Thoracic aorta (tissue), 2 donors: ENCODE data around the gene KCNJ15. TPM values are rescaled to one million over a fixed set of nuclear protein-coding genes. Genes with fewer than 3 reads are reported as not detected.

ENCODE experiments used
- ATAC-seq: fragments of 150-250 bp; one replicate; pipeline ENCODE4 v1.8.0; 2017; ENCODE audit warnings: low read depth; ENCODE audit not compliant: insufficient number of reproducible peaks, low FRiP score
- DNase-seq: peaks from one replicate; pipeline ENCODE4 v3.0.0-alpha.2; 2020; ENCODE audit warnings: low spot score
- H3K27ac ChIP-seq, 2 donors: fragments of 200-600 bp; sonication (generic); 1 replicate in 1 of 2; 2 replicates in 1 of 2; pipeline ENCODE4 v1.5.1; 2016; ENCODE audit warnings: mild to moderate bottlenecking in 2 of 2, moderate library complexity in 2 of 2
- H3K27me3 ChIP-seq: fragments of 200-600 bp; sonication (generic); replicated peaks from 2 replicates; pipeline ENCODE4 v1.6.0; 2016; ENCODE audit warnings: mild to moderate bottlenecking; ENCODE audit not compliant: insufficient read depth
- H3K36me3 ChIP-seq: fragments of 200-600 bp; sonication (generic); one replicate; pipeline ENCODE4 v1.5.1; 2016
- H3K4me1 ChIP-seq, 2 donors: fragments of 200-600 bp; sonication (generic); 1 replicate in 1 of 2; 2 replicates in 1 of 2; pipeline versions ENCODE4 v1.5.1 to v1.6.0; 2016; ENCODE audit warnings: low read depth in 2 of 2, mild to moderate bottlenecking in 1 of 2; ENCODE audit not compliant: control insufficient read depth in 1 of 2
- H3K4me3 ChIP-seq: fragments of 200-600 bp; sonication (generic); 2 replicates; pipeline ENCODE4 v1.5.1; 2016; ENCODE audit warnings: mild to moderate bottlenecking
- H3K9me3 ChIP-seq: fragments of 200-600 bp; sonication (generic); 2 replicates; pipeline ENCODE4 v1.5.1; 2016
- CTCF ChIP-seq: fragments of 200-600 bp; sonication (generic); IDR thresholded peaks from one replicate; pipeline ENCODE4 v1.5.1; 2019; ENCODE audit warnings: antibody characterized with exemption
- total RNA-seq, 2 donors: library from RNA; depleted of rRNA; stranded (reverse); fragments of >200 nt; gene quantifications; one replicate each; pipeline versions ENCODE4 v1.1.0 to v1.2.3, GENCODE V29; 2016

The KCNJ15 gene
- total RNA-seq = 1 to 10 TPM in 1 of 2 donors, under 1 TPM in 1; 0.41 to 1.8 TPM

DNA sequence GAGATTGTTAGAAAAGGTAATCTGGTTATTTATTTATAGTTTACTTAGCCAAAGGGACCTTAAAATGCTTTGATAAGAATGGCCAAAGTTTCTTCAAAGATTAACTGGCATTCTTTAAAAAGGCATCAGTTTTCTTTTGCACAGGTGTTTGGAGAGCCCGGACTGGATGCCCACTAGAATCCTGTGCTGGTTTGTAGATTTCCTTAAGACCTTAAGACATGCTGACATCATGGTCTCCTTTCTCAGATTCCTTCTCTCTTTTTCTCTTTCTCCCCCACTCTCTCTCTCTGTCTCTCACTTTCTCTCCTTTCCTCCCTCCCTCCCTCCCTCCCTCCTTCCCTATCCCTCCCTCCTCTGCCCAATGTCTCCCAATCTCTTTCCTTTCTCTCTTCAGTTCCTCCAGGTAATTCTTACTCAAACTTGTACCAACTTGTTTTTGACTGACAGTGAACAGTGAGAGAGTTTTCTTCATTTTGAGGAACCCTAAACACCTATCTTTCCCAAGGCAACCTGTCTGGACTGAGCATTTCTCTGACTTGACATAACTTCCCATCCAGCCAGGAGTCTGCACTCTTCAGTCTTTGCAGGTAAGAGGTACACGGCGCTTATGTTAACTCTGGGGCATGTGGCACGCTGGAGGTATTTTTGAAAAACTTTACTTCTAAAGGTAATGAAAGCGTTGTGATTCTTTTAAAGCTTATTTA lies at the start of gene KCNJ15:
KCNJ15 (plus strand) TSS at position 393 of the 704 bp plus-strand sequence. CDS start 42,271 bp downstream, outside the sequence.
- H3K4me3 ChIP-seq = no peak within 1 kb of the TSS
- DNase-seq = no peak
- H3K27me3 ChIP-seq = no peaks in the 10 kb centered on the region
- TF ChIP-seq CTCF = no peak
- no peaks in the 10 kb centered on the region for H3K9me3 ChIP-seq
- no peaks in the 10 kb centered on the region for H3K36me3 ChIP-seq
- no peak for ATAC-seq
- H3K4me1 ChIP-seq = peaks cover 10 to 49% of the 10 kb centered on the region in 2 donors
- no peak within 1 kb of the TSS for H3K27ac ChIP-seq

DNA sequence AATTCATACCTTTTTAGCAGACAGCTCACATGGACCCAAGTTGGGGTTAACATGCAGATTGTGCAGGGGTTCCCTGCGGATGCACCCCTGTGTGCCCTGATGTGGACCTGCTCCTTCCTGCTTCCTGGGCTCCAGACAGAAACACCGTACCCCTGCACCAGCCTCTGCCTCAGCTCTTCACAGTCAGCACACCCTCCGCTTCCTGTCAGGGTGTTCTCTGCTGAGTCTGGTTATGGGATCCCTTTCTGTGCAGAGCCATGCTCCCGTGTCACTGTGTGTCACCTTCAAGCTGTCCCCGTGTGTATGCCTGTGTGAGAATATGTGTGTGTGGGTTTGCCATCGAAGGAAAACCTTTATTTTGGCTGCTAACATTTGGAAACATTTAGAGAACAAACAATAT lies 48.7 kb upstream of the KCNJ15 start:
- no peak for TF ChIP-seq CTCF
- no peaks in the 10 kb centered on the region for H3K27me3 ChIP-seq
- no peak overlapping the region for H3K4me3 ChIP-seq
- ATAC-seq (no peak), DNase-seq (no peak)
- H3K9me3 ChIP-seq = no peaks in the 10 kb centered on the region
- H3K4me1 ChIP-seq = peaks cover 0 to 11% of the 10 kb centered on the region in 2 donors
- H3K36me3 ChIP-seq = no peaks in the 10 kb centered on the region
- no peak overlapping the region for H3K27ac ChIP-seq

GRCh38 chr21:38211321-38211720 lies 45.5 kb upstream of the KCNJ15 start:
- H3K9me3 ChIP-seq = no peaks in the 10 kb centered on the region
- no peak overlapping the region for H3K4me3 ChIP-seq
- peaks cover 0 to 11% of the 10 kb centered on the region in 2 donors for H3K4me1 ChIP-seq
- no peak for TF ChIP-seq CTCF
- no peak overlapping the region for H3K27ac ChIP-seq
- no peaks in the 10 kb centered on the region for H3K36me3 ChIP-seq
- no peak for DNase-seq
- ATAC-seq = no peak
- H3K27me3 ChIP-seq = no peaks in the 10 kb centered on the region

GRCh38 chr21:38212706-38213105 lies 44.1 kb upstream of the KCNJ15 start:
- H3K27me3 ChIP-seq = no peaks in the 10 kb centered on the region
- H3K4me3 ChIP-seq = no peak overlapping the region
- H3K9me3 ChIP-seq = no peaks in the 10 kb centered on the region
- H3K27ac ChIP-seq = no peak overlapping the region
- ATAC-seq (no peak), DNase-seq (no peak)
- H3K4me1 ChIP-seq = peaks cover 0 to 11% of the 10 kb centered on the region in 2 donors
- no peaks in the 10 kb centered on the region for H3K36me3 ChIP-seq
- TF ChIP-seq CTCF = no peak

GRCh38 chr21:38219049-38219628 lies 37.7 kb upstream of the KCNJ15 start:
- peaks cover 9% of the 10 kb centered on the region for H3K9me3 ChIP-seq
- no peak overlapping the region for H3K4me3 ChIP-seq
- DNase-seq = peak; percentile 54
- H3K27ac ChIP-seq = peak overlapping the region; percentile 7 to 59
- ATAC-seq = peak; percentile 91
- H3K4me1 ChIP-seq = peaks cover 0 to 21% of the 10 kb centered on the region in 2 donors
- H3K36me3 ChIP-seq = no peaks in the 10 kb centered on the region
- peak; percentile 96 for TF ChIP-seq CTCF
- H3K27me3 ChIP-seq = no peaks in the 10 kb centered on the region
